GM19023 (cell line): ENCODE measurements around the gene SLC27A1.
"Not testable (repeated sequence)": the region's sequence is repeated elsewhere in the genome, so short reads cannot be mapped to it uniquely, and the experiment has no call there.

ENCODE experiments used
- ATAC-seq: cut with Tn5 transposase; IDR thresholded peaks from one replicate; pipeline ENCODE4 v1.9.1; 2021; ENCODE audit warnings: mild to moderate bottlenecking, moderate library complexity; ENCODE audit not compliant: unreplicated experiment

Gene SLC27A1

GRCh38 chr19:17536955-17537354, 66.6 kb downstream of the SLC27A1 start:
- no peak for ATAC-seq

- ATAC-seq: no peak
Measured at GRCh38 chr19:17538684-17539237, 68.4 kb downstream of the SLC27A1 start.

GRCh38 chr19:17539238-17540117, 69.2 kb downstream of the SLC27A1 start:
- ATAC-seq: no peak

- ATAC-seq: no peak
Measured at GRCh38 chr19:17540174-17540573, 69.8 kb downstream of the SLC27A1 start.

- ATAC-seq: no peak
Measured at GRCh38 chr19:17541184-17541759, 70.9 kb downstream of the SLC27A1 start.

GRCh38 chr19:17542042-17542441, 71.7 kb downstream of the SLC27A1 start:
- no peak for ATAC-seq

- no peak for ATAC-seq
Measured at GRCh38 chr19:17542793-17543582, 72.7 kb downstream of the SLC27A1 start.

GRCh38 chr19:17543986-17544385, 73.7 kb downstream of the SLC27A1 start:
- no peak for ATAC-seq

GRCh38 chr19:17544418-17544817, 74.1 kb downstream of the SLC27A1 start:
- no peak for ATAC-seq

- no peak for ATAC-seq
Measured at GRCh38 chr19:17548145-17548544, 77.8 kb downstream of the SLC27A1 start.

- no peak for ATAC-seq
Measured at GRCh38 chr19:17549085-17549740, 78.9 kb downstream of the SLC27A1 start.

GRCh38 chr19:17550076-17550667, 79.8 kb downstream of the SLC27A1 start:
- no peak for ATAC-seq

GRCh38 chr19:17552735-17553134, 82.4 kb downstream of the SLC27A1 start:
- not testable (repeated sequence) for ATAC-seq

- ATAC-seq: no peak
Measured at GRCh38 chr19:17553256-17553655, 82.9 kb downstream of the SLC27A1 start.

- ATAC-seq: no peak
Measured at GRCh38 chr19:17554968-17555479, 84.7 kb downstream of the SLC27A1 start.

- peak; percentile 91 for ATAC-seq
Measured at GRCh38 chr19:17555480-17555928, 85.2 kb downstream of the SLC27A1 start, which contains the start of gene COLGALT1. TSS of gene COLGALT1 (plus strand) at chr19:17555649. CDS start at chr19:17555714, 65 bp downstream.
